ENCODE results near the gene CYSRT1.
"Not testable (repeated sequence)": the region's sequence is repeated elsewhere in the genome, so short reads cannot be mapped to it uniquely, and the experiment has no call there.

Gene CYSRT1

GRCh38 chr9:137239541-137240200 lies 14.7 kb downstream of the CYSRT1 start:
- not testable (repeated sequence) for DNase-seq

GRCh38 chr9:137240318-137240840 lies 15.4 kb downstream of the CYSRT1 start:
- DNase-seq: peak; percentile 74 to 76

- DNase-seq: peak; percentile 100
Measured at GRCh38 chr9:137240841-137241489, 16.0 kb downstream of the CYSRT1 start, which contains the start of gene TUBB4B. TSS of gene TUBB4B (plus strand) at chr9:137241287. CDS start at chr9:137241361, 74 bp downstream.

GRCh38 chr9:137241490-137242268 lies 16.7 kb downstream of the CYSRT1 start:
- DNase-seq: peak; percentile 50 to 72

GRCh38 chr9:137242269-137243203 lies 17.6 kb downstream of the CYSRT1 start:
- no peak for DNase-seq

- DNase-seq: not testable (repeated sequence)
Measured at GRCh38 chr9:137243266-137243625, 18.3 kb downstream of the CYSRT1 start.

- DNase-seq: no peak
Measured at GRCh38 chr9:137243626-137244485, 18.9 kb downstream of the CYSRT1 start.

GRCh38 chr9:137244486-137245449 lies 19.8 kb downstream of the CYSRT1 start:
- DNase-seq: no peak

GRCh38 chr9:137245450-137246421 lies 20.8 kb downstream of the CYSRT1 start:
- no peak for DNase-seq

- DNase-seq: no peak
Measured at GRCh38 chr9:137247135-137247915, 22.4 kb downstream of the CYSRT1 start.

- no peak for DNase-seq
Measured at GRCh38 chr9:137247916-137248175, 22.9 kb downstream of the CYSRT1 start.

- no peak for DNase-seq
Measured at GRCh38 chr9:137250329-137251193, 25.6 kb downstream of the CYSRT1 start.

GRCh38 chr9:137251194-137251461 lies 26.2 kb downstream of the CYSRT1 start, which contains the start of gene STPG3:
TSS of gene STPG3 (plus strand) at chr9:137251286. CDS start at chr9:137251287, 1 bp downstream.
- DNase-seq: no peak

- DNase-seq: no peak
Measured at GRCh38 chr9:137251490-137252268, 26.7 kb downstream of the CYSRT1 start.

- DNase-seq: no peak
Measured at GRCh38 chr9:137252555-137253506, 27.9 kb downstream of the CYSRT1 start.
